Effector CD8-positive, alpha-beta T cell (primary cell): ENCODE results near the gene CNGA4.

Source experiments
- DNase-seq: peaks from one replicate; lab custom pipeline; 2025; lab: John Stamatoyannopoulos, UW
- total RNA-seq, 4 experiments: gene quantifications; one replicate each; lab custom pipeline; 2026; lab: John Stamatoyannopoulos, UW

The CNGA4 gene, protein sequence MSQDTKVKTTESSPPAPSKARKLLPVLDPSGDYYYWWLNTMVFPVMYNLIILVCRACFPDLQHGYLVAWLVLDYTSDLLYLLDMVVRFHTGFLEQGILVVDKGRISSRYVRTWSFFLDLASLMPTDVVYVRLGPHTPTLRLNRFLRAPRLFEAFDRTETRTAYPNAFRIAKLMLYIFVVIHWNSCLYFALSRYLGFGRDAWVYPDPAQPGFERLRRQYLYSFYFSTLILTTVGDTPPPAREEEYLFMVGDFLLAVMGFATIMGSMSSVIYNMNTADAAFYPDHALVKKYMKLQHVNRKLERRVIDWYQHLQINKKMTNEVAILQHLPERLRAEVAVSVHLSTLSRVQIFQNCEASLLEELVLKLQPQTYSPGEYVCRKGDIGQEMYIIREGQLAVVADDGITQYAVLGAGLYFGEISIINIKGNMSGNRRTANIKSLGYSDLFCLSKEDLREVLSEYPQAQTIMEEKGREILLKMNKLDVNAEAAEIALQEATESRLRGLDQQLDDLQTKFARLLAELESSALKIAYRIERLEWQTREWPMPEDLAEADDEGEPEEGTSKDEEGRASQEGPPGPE
- 0 to 0.73 (median 0.14) reads per million in 4 experiments for total RNA-seq

DNA sequence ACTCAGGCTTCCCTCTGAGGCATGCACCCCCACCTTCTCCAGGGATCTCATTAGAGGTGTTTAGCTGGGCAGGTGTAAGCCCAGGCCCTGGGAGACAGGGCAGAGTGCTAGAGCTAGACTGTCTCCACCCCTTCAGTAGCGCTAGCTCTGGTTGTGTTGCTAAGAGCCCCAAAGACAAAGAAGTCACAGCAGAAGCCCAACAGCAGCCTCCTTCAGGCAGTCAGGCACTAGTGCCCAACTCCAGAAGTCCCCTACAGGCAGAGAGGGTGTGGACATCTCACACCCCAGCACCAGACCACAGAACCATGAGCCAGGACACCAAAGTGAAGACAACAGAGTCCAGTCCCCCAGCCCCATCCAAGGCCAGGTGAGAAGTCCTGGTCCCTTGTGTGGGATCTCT, at the start of gene CNGA4:
Gene CNGA4, plus strand, starts transcription at position 188 of the 400 bp plus-strand sequence. Its CDS starts 118 bp downstream, at position 306.
- no peak for DNase-seq

DNA sequence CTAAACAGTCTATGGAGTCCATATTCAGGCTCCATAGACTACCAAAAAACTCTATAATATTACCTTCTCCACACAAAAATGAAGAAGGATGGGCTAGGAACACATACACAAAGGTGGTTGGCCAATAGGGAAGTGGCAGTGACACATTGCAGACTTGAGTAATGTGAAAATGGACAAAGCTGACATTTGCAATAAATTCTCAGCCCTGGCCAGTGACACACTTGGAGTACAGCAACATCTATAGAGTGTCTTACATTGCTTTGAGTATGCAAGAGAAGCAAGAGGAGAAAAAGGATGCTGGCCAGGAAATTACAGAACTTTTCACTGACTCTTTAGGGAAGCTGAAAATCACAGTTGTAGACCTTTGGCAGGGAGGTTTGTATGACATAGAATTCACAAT, 47.1 kb upstream of the CNGA4 start:
- no peak for DNase-seq

DNA sequence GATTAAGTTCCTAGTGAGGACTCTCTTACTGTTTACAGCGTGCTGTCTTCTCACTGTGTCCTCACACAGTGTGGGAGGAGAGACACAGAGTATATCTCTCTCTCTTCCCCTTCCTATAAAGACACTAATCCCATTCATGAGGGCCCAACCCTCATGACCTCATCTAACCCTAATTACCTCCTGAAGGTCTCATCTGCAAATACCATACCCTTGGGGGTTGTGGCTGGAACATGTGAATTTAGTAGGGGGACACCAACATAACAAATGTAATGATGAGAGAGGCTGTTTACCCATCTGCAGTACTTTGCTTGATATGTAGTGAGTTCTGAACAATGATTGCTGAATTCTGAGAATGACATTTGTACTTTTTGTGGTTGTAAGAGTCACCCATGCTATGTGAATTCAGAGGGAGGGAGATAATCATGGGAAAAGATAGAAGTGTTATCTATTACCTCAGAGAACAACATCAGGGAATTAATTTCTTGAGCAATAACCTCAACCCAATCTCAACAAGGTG, 44.8 kb upstream of the CNGA4 start:
- no peak for DNase-seq

DNA sequence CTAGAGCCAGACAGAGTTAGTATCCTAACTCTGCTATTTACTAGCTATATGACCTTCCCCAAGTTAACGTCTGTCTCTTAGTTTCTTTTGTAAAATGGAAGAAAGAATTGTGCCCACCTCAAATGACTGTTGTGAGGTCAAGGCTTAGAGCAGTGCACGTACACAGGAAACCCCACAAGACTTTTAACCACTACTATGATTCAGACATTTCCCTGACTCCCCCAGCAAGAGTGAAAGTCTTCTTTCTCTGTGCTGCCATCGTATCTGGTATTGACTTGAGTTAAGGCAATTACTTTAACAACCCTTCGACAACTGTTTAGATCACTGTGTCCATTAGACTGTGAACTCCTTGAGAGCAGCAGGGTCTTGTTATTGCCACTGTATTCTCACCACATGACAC, 42.5 kb upstream of the CNGA4 start:
- DNase-seq = no peak

DNA sequence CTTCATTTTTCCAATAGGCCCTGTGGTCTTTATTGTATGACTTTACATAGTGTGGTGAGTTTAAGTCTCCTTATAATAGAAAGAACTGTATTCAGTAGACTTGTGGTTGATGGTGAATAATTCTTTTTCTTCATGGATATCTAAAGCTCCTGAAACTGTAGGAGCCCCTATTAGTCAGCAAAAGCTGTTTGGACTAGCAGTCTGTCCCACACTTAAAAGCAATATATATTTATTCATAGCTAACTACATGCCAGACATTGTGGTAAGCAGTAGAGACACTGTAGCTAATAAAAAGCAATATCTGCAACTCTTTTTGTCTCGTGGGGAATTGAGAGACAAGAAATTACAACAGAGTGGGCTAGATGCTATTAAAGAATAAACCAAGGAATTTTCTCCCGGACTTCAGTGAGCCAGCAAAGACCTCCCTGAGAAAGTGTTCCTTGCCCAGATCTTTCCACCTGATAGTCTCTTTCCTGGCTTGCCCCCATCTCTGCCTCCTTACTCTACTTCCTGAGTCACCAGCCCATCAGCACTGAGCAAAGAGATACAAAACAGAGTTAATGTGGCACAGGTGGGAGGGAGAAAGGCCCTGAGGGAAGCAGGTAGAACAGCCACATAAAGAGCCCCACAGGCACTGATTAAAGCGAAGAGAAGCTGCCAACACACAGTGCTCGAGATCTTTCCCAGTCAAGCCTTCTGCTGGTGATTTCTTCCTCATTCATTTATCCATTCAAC, 41.3 kb upstream of the CNGA4 start:
- no peak for DNase-seq

DNA sequence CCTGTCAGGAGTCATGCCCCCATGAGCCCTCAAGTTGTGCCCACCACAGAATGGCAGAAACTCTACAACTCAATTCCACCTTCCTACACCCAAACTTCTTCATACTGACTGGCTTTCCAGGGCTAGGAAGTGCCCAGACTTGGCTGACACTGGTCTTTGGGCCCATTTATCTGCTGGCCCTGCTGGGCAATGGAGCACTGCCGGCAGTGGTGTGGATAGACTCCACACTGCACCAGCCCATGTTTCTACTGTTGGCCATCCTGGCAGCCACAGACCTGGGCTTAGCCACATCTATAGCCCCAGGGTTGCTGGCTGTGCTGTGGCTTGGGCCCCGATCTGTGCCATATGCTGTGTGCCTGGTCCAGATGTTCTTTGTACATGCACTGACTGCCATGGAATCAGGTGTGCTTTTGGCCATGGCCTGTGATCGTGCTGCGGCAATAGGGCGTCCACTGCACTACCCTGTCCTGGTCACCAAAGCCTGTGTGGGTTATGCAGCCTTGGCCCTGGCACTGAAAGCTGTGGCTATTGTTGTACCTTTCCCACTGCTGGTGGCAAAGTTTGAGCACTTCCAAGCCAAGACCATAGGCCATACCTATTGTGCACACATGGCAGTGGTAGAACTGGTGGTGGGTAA, 39.6 kb upstream of the CNGA4 start, which contains the start of gene OR52W1:
Gene OR52W1, plus strand, starts transcription at position 51 of the 637 bp plus-strand sequence. Its CDS starts 0 bp downstream, at position 51.
- DNase-seq = no peak

DNA sequence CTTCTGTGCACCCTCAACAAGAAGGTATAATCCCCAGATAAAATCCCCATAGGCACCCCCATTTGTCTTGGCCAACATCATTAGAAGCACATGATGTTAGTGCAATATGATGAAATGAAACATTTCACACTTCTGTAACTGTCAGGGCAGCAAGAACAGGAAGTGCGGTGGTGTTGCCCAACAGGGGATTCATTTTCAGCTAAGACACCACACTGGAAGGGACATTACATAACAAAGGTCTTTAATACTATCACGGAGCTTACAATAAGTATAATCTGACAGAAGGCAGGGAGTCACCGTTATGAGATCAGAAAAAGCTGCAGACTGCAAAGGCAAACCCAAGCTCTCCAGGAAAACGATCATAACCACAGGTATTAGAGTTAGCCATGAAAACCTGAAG, 37.9 kb upstream of the CNGA4 start:
- DNase-seq = no peak

DNA sequence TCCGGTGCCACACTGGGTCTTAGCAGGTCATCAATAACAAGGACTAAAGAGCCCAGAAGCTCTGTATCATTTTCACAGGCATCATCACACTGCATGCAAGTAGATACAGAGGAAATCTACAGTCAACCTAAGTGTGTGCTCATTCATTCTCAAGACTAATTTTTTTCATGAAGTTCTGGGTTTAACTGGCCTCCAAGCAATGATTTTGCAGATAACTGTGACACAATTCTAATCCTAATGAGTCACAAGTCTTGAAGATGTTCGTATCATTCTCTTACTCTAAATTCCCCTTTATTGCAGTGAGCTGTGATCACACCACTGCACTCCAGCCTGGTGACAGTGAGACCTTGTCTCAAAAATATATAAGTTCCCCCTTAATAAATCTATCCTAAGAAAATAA, 37.4 kb upstream of the CNGA4 start:
- DNase-seq = no peak

DNA sequence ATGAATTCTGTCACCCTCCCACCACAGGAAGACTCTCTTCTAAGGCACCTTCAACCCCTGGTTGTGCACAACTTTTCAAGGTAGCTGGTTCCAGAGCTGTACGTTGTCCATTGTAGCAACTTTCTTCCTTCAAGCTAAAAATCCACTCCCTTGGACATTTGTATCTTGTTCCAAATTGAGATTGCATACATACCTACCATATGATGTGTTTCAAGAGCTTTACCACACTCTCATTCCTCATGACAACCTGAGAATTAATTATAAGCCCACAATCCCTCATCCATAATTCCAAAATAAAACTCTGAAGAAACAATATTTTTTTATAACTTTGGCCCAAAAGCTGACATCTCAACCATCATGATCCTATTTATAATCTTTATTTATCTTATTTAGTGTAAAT, 36.8 kb upstream of the CNGA4 start:
- DNase-seq = no peak

DNA sequence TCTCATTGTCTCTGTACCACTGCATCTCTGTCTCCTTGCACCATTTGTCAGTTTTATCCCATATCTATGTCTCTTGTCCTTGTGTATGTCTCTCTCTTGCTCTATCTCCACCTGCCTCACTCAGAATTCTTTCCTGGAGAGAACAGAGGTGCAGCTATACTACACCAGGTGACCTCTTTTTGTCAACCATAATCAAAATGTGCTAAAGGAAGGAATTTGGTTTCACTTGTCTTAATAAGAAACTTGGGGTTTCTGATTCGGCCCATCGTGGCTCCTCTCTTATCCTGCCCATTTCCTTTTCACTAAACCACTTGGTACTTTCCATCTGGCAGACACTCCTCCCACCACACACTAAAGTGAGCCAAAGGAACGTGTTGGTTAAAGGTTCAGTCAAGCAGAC, 35.6 kb upstream of the CNGA4 start:
- DNase-seq = no peak

DNA sequence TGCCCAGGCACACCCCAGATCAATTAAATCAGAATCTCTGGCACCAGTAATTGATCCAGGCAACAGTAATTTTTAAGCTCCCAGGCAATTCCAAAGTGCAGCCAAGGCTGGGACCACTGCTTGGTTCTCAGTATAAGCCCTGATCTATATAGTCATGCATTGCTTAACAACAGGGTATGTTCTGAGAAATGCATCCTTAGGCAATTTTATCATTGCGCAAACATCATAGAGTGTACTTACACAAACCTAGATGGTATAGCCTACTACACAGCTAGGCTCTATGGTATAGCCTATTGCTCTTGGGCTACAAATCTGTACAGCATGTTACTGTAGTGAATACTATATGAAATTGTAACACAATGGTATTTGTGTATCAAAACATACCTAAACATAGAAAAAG, 34.2 kb upstream of the CNGA4 start:
- no peak for DNase-seq

DNA sequence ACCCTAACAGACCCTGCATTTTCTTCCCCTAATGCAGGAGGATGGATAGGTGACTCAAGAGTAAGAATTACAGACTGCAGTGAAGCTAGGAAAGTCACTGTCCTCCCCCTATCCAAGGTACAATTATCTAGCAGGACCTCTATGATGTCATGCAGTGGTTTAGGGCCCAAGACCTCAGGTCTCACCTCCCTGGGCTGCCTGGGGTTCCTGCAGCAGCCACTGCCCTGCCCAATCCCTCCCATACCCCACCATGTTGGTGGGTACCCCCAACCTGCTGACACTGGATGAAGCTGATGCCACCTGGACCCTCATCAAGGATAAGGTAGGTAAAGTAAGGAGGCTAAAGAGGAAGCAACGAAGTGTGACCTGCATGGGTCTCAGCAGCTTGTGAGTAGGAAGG, 33.5 kb upstream of the CNGA4 start, which contains the start of gene C11orf42:
Gene C11orf42, plus strand, starts transcription at position 192 of the 400 bp plus-strand sequence. Its CDS starts 59 bp downstream, at position 251.
- DNase-seq = no peak

DNA sequence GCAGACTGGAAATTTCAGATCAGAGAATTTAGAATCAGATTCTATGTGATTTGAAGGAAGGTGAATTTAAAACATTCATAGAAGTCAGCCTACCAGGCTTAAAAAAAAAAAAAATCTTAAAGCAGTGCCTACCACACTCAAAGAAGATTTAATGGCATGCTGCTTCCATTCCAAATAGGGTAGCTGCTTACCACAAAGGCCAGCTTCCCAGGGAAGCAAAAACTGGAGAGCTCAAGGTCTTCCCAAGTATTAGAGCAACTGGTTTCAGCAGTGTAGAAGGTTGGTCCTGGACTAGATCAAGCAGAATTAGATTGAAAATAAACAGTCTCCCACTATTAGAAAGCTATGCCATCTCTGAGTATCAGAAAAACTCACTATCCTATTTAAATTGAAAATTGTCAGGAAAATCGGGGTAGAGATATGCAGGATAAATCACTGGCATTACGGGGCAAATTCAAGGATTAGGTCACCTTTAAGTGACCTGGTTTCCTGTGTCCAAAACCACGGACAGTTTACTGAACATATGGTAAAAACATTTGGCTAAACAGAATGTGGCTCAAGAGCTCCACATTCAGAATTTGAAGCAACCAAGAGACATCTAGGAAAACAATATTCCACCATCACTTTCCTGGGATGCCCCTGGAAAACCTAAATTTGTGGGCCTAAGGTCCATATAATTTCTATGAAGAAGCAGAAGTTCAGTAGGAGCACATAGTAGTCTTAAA, 32.3 kb upstream of the CNGA4 start:
- no peak for DNase-seq

DNA sequence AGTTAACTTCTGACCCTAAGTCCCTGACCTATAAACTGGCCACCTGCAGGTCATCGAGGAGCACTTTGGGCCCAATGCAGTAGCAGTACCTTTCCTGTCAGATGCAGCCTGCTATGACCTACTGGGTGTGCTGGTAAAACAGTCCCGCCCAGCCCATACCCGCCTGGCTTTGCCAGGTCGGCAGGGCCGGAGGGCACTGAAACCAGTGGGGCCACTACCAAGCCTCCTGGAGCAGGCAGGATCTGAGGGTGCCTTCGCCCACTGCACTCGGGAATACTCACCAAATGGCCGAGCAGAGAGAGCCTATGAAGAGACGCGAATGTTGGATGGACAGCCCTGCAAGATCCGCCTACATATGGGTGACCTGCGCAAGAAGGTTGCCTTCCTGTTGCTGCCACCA, 29.1 kb upstream of the CNGA4 start:
- DNase-seq = no peak

DNA sequence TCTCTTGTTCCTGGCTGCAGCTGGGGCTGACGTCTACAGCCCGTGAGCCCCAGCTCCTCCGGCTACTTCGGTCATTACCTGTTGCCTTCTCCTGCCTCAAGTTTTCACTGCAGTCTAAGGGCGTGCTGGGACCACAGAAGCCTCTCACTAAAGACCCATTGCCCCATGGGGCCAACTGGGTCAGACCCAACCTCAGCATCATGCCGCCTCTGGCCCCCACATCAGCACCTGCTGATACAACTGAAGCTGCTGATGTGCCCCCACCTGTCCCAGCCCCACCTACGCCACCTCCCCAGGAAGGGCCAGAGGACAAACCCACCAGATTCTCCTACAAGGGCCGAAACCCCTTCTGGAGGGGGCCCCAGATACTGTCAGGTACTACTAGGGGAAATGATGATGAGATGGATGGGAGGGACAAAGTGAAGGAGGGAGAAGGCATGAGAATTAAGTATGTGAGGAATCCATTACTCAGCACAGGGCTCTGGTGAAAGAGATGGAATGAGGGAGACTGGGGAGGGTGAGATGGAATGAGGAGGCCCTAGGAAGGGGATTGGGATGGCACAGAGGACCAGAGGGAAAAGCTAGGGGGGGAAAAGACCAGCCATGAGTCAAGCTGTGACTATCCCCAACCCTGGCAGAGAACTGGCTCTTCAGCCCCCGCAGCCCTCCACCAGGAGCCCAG, 28.5 kb upstream of the CNGA4 start:
- DNase-seq = no peak

DNA sequence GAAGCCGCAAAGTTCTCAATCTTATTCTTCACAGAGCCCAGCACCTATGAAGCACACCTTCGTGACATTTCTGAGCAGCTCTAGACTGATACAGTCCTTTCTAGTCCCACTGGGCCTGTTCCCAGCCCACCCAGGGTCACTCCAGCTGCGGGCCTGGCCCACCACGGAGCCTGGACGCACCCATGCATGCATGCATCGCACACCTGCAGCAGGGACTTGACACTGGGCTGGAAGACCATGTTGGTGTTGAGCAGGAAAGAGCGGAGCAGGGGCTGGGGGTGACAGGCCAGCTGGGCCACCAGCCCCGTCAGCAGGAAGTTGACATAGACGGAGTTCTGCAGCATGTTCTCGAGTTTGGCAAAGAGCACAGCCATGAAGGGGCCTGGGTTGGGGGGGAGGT, 24.4 kb upstream of the CNGA4 start:
- DNase-seq = no peak

DNA sequence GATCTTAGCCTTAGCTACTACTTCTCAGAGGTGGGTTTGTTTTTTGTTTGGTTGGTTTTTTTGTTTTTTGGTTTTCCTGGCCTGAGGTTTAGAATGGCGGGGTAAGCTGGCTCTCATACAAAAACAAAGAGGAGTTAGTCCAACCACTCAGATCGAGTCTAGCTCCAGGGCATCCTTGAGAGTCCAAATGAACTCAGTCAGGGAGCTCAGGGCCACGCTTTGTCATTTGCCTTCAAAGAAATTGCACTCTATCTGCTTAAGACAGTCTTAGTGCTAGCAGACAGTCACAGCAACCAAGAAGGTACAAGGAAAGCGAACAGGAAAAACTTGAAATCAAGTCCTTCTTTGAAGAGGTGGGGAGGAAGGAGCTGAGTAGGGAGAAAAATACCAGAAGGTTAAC, 22.4 kb upstream of the CNGA4 start:
- DNase-seq = no peak

DNA sequence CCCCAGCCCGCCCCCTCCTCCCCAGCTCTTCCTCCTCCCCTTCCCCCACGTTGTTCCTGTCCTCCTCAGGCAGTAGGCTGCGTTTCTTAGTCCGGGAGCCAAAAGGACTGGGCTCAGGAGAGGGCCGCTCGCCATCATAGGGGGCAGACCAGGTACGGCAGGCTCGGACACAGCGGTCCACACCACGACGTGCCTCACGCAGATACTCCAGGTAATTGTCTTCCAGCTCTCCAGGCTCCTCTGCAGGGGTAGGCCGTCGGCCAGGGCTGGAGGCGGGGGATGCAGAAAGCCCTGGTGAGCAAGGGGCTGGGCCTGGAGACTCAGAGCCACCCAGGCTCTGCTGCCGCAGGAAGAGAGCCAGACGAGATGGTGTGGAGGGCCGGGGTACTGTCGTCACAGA, 21.2 kb upstream of the CNGA4 start:
- DNase-seq = no peak

DNA sequence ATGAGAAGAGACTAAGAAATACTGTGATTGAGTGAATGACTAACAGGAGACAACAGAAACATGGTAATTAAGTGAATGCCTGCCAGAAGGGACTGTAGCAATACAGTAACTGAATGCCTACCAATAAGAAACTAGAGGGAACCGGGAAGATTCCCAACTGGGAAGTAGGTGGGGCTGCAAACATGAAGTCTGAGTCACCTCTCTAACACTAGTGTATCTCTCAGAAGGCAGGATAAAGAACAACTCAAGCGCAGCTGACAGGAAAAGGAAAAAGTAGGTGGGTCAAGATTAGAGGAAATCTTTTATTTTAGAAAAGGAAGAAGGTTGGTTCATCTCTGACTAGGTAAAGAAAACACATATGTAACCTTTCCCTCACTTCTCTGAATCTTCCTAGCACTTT, 19.5 kb upstream of the CNGA4 start:
- no peak for DNase-seq

DNA sequence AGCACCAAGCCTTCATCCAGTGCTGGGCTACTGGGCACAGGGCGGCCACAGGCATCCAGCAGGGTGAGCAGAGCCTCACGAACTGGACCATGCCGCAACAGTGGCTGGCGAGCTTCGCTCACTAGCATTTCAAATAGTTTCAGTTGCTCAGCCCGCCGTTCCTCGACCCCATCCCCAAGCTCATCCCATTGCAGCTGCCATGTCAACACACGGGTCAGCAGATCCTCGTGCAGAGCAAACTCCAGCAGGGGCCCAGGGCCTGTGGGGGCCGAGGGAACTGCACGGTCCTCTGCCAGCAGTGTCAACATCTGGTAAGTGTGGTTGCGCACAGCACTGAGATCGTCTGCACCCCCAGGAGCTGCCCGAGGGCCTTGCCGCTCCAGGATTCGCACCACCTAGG, 15.0 kb upstream of the CNGA4 start:
- DNase-seq = no peak

DNA sequence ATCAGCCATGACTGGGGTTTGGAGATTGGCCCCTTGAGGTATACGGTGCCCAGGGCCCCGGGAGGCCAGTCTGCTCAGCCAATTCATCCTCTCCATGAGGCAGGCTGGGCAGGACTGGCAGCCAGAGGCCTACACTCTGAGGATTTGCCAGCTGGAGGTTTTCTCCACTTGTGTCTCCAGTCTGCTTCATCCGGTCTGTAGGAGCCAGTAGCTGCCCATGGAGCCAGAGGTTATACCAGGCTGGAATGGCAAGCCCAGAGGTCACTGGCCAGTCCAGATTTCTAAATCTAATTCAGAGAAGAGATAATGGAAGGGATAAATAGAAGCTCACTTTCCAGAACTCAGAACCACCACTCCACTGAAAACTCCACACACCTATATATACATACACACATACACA, 14.5 kb upstream of the CNGA4 start:
- no peak for DNase-seq
